ENCODE data around the gene ISM2. TPM values are rescaled to one million over a fixed set of nuclear protein-coding genes. Genes with fewer than 3 reads are reported as not detected.

ISM2 gene
- total and polyA plus RNA-seq, 2 of the 8 experiments (the other 6 are each of a cell fraction or from before 2014, with no cell fraction given) = 0.52 to 0.79 TPM

DNA sequence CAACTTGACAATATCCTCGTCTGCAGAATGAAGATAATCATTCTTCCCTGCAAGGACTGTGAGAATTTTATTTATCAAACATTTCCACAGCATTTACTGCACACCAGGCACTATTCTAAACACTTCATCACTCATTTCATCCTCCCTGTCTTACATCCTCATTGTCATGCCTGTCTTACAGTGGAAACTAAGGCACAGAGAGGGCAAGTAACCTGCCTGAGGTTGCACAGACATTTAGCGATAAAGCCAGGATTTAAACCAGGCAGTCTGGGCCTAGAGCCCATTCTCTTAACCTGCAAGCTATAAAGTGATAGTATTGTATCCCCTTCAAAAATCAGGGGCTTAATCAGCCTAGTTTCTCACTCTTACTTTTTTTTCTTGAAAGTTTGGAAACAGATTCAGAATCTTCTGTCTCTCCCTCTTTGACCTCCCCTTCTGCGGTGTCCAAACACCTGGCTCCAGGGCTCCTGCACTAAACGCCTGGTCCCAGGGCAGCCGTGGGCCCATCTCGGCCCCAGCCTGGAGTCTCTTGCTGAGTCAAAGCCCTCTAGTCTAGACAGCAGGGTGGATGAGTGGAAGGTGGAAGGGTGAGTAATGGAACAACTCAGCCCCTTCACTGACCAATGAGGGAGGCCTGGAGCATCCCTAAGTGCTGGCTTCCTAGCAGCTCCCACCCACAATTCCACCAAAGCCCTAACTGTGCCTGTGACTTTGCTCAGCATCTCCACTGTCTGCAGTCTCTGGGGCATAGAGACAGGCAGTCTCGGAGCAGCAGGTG, 12.5 kb downstream of the ISM2 start:
- no peak overlapping the region for H2BK5ac ChIP-seq (ENCODE audit: low read depth, low read length)
- no peak overlapping the region for H4K91ac ChIP-seq (replicated peaks; ENCODE audit: insufficient read length, low read length)
- DNase-seq (ENCODE audit: low read depth in 1 of 2, low spot score in 2 of 2) = no peak
- no peak overlapping the region for H2AK5ac ChIP-seq (ENCODE audit: low read depth, low read length)
- H3K4me2 ChIP-seq (ENCODE audit: insufficient read depth in 1 of 2, low read depth in 2 of 2, low read length in 2 of 2) = no peak overlapping the region
- no peak overlapping the region for H3K4me3 ChIP-seq (ENCODE audit: extremely low read depth in 1 of 4, insufficient read depth in 2 of 4, low read depth in 3 of 4, low read length in 4 of 4)
- H3K4ac ChIP-seq (replicated peaks; ENCODE audit: insufficient read length, low read depth, low read length) = no peak overlapping the region
- no peaks in the 10 kb centered on the region for H3K79me1 ChIP-seq (ENCODE audit: low read depth, low read length)
- ChIA-PET POLR2A (ENCODE audit: partially characterized antibody) (no interaction called here), CTCF (ENCODE audit: partially characterized antibody) (interaction anchor here (0.7 kb wide), 1 partner anchor 202 kb away, joined by 3 read pairs; no protein-coding TSS in a partner anchor)
- H2BK15ac ChIP-seq (ENCODE audit: low read length) = no peak overlapping the region
- no peak overlapping the region for H2AFZ ChIP-seq (ENCODE audit: low read length)
- H4K20me1 ChIP-seq (replicated peaks in 1 of 2; ENCODE audit: control insufficient read depth in 1 of 2, insufficient read depth in 2 of 2, low read length in 2 of 2) = no peaks in the 10 kb centered on the region
- no peak overlapping the region for H4K5ac ChIP-seq (ENCODE audit: insufficient read length, low read depth, low read length)
- no peaks in the 10 kb centered on the region for H3K79me2 ChIP-seq (ENCODE audit: control insufficient read depth in 1 of 2, insufficient read depth in 2 of 2, low read length in 2 of 2)
- no peak overlapping the region for H3K14ac ChIP-seq (ENCODE audit: insufficient read length)
- H4K8ac ChIP-seq (ENCODE audit: extremely low read depth, insufficient read depth, low read length) = peak overlapping the region; percentile 75; the same call in 1 of the 2 replicates
- H3K27ac ChIP-seq (ENCODE audit: low read depth, low read length) = no peak overlapping the region
- WGBS, 2 experiments (ENCODE audit: extremely low coverage in 1 of 2, insufficient coverage in 1 of 2, insufficient read length in 1 of 2, insufficient replicate concordance in 2 of 2, low coverage in 1 of 2, low lambda C conversion rate in 2 of 2, missing lambda C conversion rate in 1 of 2) = 82% methylated on average over 7 of the region's 7 CpGs; no CpG with 5 or more reads in 1 of the 2 experiments
- H3K23ac ChIP-seq (ENCODE audit: insufficient read length) = no peak overlapping the region
- FAIRE-seq = no peak
- TF ChIP-seq CTBP2 (IDR thresholded peaks at IDR 0.05; ENCODE audit: borderline replicate concordance, insufficient read depth, insufficient read length, low read length) (no peak), CHD1 (IDR thresholded peaks at IDR 0.05; ENCODE audit: low read depth, low read length) (no peak), GTF2F1 (IDR thresholded peaks at IDR 0.05; ENCODE audit: borderline replicate concordance, low read depth, low read length) (no peak), YY1 (IDR thresholded peaks at IDR 0.05; ENCODE audit: low read depth, low read length) (no peak), POLR2A (IDR thresholded peaks at IDR 0.05; ENCODE audit: control extremely low read depth in 1 of 2, low read depth in 2 of 2, low read length in 2 of 2) (no peak), SUZ12 (IDR thresholded peaks at IDR 0.05; ENCODE audit: low read length) (no peak)
- TF ChIP-seq, protein P1, sequence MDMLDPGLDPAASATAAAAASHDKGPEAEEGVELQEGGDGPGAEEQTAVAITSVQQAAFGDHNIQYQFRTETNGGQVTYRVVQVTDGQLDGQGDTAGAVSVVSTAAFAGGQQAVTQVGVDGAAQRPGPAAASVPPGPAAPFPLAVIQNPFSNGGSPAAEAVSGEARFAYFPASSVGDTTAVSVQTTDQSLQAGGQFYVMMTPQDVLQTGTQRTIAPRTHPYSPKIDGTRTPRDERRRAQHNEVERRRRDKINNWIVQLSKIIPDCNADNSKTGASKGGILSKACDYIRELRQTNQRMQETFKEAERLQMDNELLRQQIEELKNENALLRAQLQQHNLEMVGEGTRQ (IDR thresholded peaks at IDR 0.05; ENCODE audit: low read length) = no peak
- H3K23me2 ChIP-seq (ENCODE audit: low read depth, low read length) = no peaks in the 10 kb centered on the region
- H3K4me1 ChIP-seq (replicated peaks in 1 of 4; ENCODE audit: control insufficient read depth in 3 of 4, insufficient read depth in 4 of 4, low read length in 3 of 4) = no peaks in the 10 kb centered on the region; a peak in 1 of 7 replicates
- no peak overlapping the region; the same call in 1 of the 2 replicates for H3K18ac ChIP-seq (ENCODE audit: extremely low read depth, low read length)
- H2BK20ac ChIP-seq (ENCODE audit: low read length) = no peak overlapping the region
- no peaks in the 10 kb centered on the region; a peak in 1 of 8 replicates for H3K36me3 ChIP-seq (ENCODE audit: control insufficient read depth in 2 of 4, insufficient read depth in 4 of 4, low read length in 3 of 4)
- H3K9ac ChIP-seq (replicated peaks in 1 of 4; ENCODE audit: extremely low read depth in 1 of 4, low read depth in 3 of 4, low read length in 3 of 4) = no peak overlapping the region
- no peaks in the 10 kb centered on the region for H3K27me3 ChIP-seq (replicated peaks in 1 of 4; ENCODE audit: control insufficient read depth in 3 of 4, extremely low read depth in 1 of 4, insufficient read depth in 3 of 4, low read length in 3 of 4)
- H3K56ac ChIP-seq (replicated peaks; ENCODE audit: insufficient read length, low read depth, low read length) = no peak overlapping the region
- H3K9me3 ChIP-seq (ENCODE audit: insufficient read depth in 2 of 2, low read depth in 1 of 2, low read length in 1 of 2) = no peaks in the 10 kb centered on the region
- H2BK12ac ChIP-seq (ENCODE audit: low read depth, low read length) = no peak overlapping the region
- no peak overlapping the region for H2BK120ac ChIP-seq (replicated peaks; ENCODE audit: low read depth, low read length)

Measured in H1 (cell line).